GM12891 (cell line): ENCODE results near the gene KCNA3.

Source experiments
- DNase-seq: peaks from one replicate; pipeline ENCODE4 v3.0.0; 2011; ENCODE audit warnings: low spot score; ENCODE audit not compliant: insufficient read length
- FAIRE-seq: peaks from 2 replicates; lab custom pipeline; 2011; peaks lifted over from hg19 to GRCh38; lab: Jason Lieb, UNC
- PAX5 ChIP-seq: IDR thresholded peaks from 2 replicates; pipeline ENCODE4 v1.6.1; 2011; ENCODE audit warnings: low read length, moderate library complexity, mild to moderate bottlenecking; ENCODE audit not compliant: insufficient read depth, severe bottlenecking
- POLR2A ChIP-seq: IDR thresholded peaks from 2 replicates; pipeline ENCODE4 v1.6.1; 2011; ENCODE audit warnings: low read depth, low read length, control low read depth
- POLR2AphosphoS5 ChIP-seq: IDR thresholded peaks from 2 replicates; pipeline ENCODE4 v1.6.1; 2011; ENCODE audit warnings: low read depth, low read length, control low read depth
- POU2F2 ChIP-seq: IDR thresholded peaks from 2 replicates; pipeline ENCODE4 v1.6.1; 2011; ENCODE audit warnings: low read depth, mild to moderate bottlenecking, control low read depth, low read length, moderate library complexity
- SPI1 ChIP-seq: IDR thresholded peaks from 2 replicates; pipeline ENCODE4 v1.6.1; 2011; ENCODE audit warnings: low read depth, low read length, control low read depth
- TAF1 ChIP-seq: IDR thresholded peaks from 2 replicates; pipeline ENCODE4 v1.6.1; 2011; ENCODE audit warnings: low read depth, low read length, control low read depth

KCNA3 gene

GRCh38 chr1:110702260-110702659 is 27.5 kb upstream of the KCNA3 start:
- no peak for TF ChIP-seq POLR2A
- TF ChIP-seq POLR2AphosphoS5 = no peak
- no peak for TF ChIP-seq SPI1
- no peak for TF ChIP-seq POU2F2
- no peak for TF ChIP-seq PAX5
- TF ChIP-seq TAF1 = no peak
- no peak for FAIRE-seq
- no peak for DNase-seq

- DNase-seq = no peak
- TF ChIP-seq POLR2AphosphoS5 (no peak), POLR2A (no peak), PAX5 (no peak), TAF1 (no peak), SPI1 (no peak), POU2F2 (no peak)
- no peak for FAIRE-seq
Measured at GRCh38 chr1:110700767-110701166, 26.0 kb upstream of the KCNA3 start.

- DNase-seq = no peak
- no peak for FAIRE-seq
- TF ChIP-seq POLR2AphosphoS5 (no peak), POLR2A (no peak), SPI1 (no peak), TAF1 (no peak), POU2F2 (no peak), PAX5 (no peak)
Measured at GRCh38 chr1:110697606-110698005, 22.9 kb upstream of the KCNA3 start.

GRCh38 chr1:110696818-110697217 is 22.1 kb upstream of the KCNA3 start:
- no peak for FAIRE-seq
- TF ChIP-seq POU2F2 (no peak), PAX5 (no peak), TAF1 (no peak), POLR2A (no peak)
- no peak for DNase-seq

- TF ChIP-seq SPI1 = no peak
- DNase-seq (no peak), FAIRE-seq (peak; percentile 54)
Measured at GRCh38 chr1:110690709-110691365, 16.1 kb upstream of the KCNA3 start.

- TF ChIP-seq POLR2A = no peak
- no peak for TF ChIP-seq PAX5
- no peak for TF ChIP-seq TAF1
- no peak for TF ChIP-seq POLR2AphosphoS5
- no peak for TF ChIP-seq POU2F2
- TF ChIP-seq SPI1 = no peak
- no peak for DNase-seq
- FAIRE-seq = no peak
Measured at GRCh38 chr1:110689868-110690267, 15.1 kb upstream of the KCNA3 start.

- DNase-seq (no peak), FAIRE-seq (no peak)
- TF ChIP-seq PAX5 = no peak
- no peak for TF ChIP-seq POU2F2
- TF ChIP-seq POLR2AphosphoS5 = no peak
- TF ChIP-seq TAF1 = no peak
- no peak for TF ChIP-seq SPI1
- no peak for TF ChIP-seq POLR2A
Measured at GRCh38 chr1:110688514-110688913, 13.8 kb upstream of the KCNA3 start.

GRCh38 chr1:110687250-110687649 is 12.5 kb upstream of the KCNA3 start:
- FAIRE-seq (no peak), DNase-seq (no peak)
- TF ChIP-seq POU2F2 (no peak), POLR2A (no peak), SPI1 (no peak), PAX5 (no peak), TAF1 (no peak), POLR2AphosphoS5 (no peak)

- no peak for DNase-seq
- FAIRE-seq = no peak
- TF ChIP-seq POU2F2 (no peak), PAX5 (no peak), POLR2AphosphoS5 (no peak), TAF1 (no peak), POLR2A (no peak), SPI1 (no peak)
Measured at GRCh38 chr1:110686188-110686587, 11.4 kb upstream of the KCNA3 start.

GRCh38 chr1:110684491-110684890 is 9.8 kb upstream of the KCNA3 start:
- no peak for FAIRE-seq
- no peak for TF ChIP-seq POU2F2
- TF ChIP-seq SPI1 = no peak
- no peak for TF ChIP-seq PAX5
- no peak for TF ChIP-seq TAF1
- TF ChIP-seq POLR2AphosphoS5 = no peak
- TF ChIP-seq POLR2A = no peak
- no peak for DNase-seq
